ENCODE results near the gene TBCD.
"Not testable (repeated sequence)": the region's sequence is repeated elsewhere in the genome, so short reads cannot be mapped to it uniquely, and the experiment has no call there.

The TBCD gene

DNA sequence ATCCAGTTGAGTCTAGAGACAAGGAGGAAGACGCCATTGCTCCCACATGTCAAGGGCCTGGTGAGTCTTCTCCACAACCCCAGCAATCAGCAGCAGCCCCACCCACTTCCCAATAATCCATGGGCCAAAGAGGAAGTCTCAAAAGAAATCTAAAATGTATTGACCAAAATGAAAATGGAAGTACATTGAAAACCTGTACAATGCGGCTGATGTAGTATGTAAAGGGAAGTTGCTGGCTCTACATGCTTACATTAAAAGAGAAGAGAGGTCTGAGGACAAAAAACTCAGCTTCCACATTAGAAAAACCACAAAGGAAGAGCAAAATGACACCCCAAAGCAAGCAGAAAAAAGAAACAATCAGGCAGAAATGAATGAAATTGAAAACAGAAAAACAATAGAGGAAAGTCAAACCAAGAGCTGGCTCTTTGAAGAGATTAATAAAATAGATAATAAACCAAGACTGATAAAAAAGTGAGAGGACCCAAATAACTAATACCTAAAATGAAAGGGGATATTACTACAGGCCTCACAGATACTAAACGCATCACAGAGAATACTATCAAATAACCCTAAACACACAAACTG, 227.0 kb downstream of the TBCD start:
- no peak for DNase-seq

DNA sequence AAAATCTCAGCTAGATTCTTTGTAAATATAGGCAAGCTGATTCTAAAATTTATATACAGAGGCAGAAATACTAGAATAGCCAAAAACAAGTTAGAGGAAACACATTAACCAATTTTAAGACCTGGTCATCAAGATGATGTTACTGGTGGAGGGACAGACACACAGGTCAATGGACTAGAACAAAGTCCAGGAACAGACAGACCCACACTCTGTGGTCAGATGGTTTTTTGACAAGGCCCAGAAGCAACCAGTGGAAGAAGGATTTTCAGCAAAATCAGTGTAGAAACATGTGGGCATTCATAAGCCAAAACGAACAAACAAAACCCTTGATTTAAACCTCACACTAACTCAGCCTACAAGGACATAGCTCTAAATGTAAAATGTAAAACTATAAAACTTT, 227.9 kb downstream of the TBCD start:
- no peak for DNase-seq

DNA sequence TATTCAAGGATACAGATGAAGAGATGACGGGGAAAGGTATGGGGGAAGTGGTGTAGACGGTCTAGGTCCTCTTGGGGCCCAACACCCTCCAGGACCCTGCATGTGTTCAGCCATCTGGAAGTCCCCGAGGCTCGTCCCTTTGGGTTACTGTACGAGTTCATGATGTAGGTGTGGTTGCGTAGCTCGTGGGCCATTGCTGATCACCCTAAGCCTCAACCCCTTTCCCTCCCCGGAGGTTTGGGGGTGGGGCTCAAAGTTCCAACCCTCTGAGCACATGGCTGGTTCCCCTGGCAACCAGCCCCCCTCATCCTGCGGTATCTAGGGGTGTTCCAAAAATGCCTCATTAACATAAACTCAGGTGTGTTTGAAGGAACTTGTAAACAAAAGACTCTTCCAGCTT, 228.8 kb downstream of the TBCD start:
- no peak for DNase-seq

DNA sequence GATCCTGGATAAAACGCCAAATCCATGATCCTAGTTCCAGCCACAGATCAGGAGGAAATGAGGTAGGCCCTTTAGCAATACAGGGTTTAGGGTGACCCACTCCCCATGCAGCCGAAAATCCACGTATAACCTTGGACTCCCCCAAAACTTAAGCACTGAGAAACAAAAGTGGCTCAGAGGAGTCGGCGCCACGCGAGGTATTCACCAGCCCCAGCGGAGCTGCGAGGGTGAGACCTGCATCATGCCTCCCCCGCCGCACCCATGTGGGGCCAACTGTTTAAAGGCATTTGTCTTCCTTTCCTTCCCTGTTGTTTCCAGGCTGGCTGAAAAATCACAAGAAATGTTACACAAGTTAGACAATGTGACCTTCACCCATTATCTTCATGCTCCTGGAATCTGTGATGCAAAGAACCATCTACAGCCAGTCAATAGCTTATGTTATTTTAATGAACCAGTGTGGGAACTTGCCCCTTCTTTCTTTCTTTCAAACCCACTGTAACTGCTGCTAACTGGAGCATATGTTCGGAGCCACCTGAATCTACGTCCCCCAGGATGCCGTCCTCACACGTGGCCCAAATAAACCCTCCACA, 229.4 kb downstream of the TBCD start:
- no peak for DNase-seq

DNA sequence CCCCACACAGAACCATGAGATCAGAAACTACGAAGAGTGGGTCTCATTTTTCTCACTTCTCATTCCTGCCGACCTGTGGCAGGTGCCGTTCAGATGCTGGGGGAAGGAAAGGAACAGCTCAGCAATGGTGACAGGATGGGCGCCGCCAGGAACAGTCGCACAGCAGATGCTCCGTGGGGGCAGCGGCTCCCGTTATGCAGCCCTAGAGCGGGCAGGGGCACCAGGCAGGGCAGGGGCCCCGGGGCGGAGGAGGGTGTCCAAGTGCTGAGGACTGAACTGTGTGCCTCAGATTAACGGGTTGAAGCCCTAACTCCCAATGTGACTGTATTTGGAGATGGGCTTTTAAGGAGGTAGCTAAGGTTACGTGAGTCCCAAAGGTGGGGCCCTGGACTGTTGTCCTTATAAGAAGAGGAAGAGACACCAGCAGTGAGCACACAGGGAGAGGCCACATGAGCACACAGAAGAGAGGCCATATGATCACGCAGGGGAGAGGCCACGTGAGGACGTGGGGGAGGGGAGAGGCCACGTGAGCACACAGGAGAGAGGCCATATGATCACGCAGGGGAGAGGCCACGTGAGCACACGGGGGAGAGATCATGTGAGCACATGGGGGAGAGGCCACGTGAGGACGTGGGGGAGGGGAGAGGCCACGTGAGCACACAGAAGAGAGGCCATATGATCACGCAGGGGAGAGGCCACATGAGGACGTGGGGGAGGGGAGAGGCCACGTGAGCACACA, 231.8 kb downstream of the TBCD start:
- no peak for DNase-seq

DNA sequence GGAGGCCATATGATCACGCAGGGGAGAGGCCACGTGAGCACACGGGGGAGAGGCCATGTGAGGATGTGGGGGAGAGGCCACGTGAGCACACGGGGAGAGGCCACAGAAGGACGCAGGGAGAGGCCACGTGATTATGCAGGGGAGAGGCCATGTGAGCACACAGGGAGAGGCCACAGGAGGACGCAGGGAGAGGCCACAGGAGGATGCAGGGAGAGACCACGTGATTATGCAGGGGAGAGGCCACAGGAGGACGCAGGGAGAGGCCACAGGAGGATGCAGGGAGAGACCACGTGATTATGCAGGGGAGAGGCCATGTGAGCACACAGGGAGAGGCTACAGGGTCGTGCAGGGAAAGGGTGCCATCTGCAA, 232.4 kb downstream of the TBCD start:
- not testable (repeated sequence) for DNase-seq

DNA sequence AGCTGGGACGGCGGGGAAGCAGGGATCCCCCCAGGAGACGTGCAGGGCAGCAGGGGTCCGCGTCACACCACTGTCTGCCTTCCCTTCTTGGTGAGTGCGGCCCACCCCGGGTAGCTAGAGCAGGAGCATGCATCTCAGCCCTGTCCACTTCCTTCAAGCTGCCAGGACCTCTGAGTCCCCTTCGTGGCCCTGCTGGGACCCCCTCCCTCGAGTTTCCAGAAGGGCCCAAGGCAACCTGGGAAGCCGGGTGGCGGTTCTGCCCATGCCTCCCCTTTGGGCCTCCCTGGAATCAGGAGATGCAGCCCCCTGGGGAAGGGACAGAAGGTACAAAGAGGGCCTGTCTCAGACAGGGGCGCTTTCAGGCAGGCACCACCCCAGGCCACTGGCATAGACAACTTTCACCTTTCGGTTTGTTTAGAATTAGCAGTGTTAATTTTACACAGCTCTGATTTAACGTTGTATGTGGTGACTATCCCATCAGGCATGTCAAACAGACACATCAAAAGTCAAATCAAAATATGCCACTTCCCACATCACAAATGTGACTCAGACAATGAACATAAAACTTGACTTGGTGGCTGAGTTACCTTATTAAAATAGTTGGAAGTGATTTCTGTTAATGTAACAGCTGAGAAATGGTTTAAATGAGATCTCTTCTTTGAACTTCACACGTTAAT, 233.0 kb downstream of the TBCD start:
- DNase-seq, result no peak

DNA sequence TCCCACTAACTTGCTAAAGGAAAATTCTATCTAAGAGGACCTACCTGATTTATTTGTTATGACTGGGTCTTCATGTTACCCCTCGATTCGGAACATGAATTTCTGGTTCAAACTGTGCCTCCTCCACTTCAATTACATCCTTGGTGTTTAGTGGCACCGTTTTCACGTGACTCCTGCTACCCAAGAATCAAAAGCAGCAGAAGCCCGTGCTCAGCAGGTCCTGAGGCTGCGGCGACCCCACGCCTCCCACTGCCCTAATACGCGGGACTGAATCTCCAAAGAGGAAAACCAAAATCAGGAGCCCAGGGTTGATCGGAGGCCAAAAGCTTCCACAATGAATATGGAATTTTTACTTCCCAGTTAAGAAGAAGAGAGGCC, 233.6 kb downstream of the TBCD start:
- no peak for DNase-seq

DNA sequence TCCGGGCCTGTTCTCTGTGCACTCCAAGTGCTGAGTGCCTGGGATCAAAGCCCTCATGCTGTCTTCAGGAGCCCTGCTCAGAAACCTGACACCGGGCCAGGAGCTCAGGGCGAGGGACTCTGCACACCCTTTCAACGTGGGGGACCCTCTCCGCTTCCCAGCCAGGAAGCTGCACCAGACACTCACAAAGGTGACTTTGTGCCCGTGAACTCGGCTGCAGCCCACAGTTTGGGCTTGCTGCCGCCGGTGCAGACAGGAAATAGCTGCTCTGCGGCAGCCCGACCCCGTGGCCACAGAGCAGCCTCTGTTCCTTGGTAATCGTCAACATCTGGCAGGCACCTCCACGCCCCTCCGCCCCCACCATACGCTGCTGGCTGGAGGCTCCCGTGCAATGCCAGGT, 234.1 kb downstream of the TBCD start:
- no peak for DNase-seq

DNA sequence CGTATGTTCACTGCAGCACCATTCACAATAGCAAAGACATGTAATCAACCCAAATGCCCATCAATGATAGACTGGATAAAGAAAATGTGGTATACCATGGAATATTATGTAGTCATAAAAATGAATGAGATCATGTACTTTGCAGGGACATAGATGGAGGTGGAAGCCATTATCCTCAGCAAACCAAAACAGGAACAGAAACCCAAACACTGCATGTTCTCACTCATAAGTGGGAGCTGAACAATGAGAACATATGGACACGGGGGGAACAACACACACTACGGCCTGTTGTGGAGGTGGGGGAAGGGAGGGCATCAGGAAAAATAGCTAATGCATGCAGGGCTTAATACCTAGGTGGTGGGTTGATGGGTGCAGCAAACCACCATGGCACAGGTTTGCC, 237.2 kb downstream of the TBCD start:
- DNase-seq, result not testable (repeated sequence)

DNA sequence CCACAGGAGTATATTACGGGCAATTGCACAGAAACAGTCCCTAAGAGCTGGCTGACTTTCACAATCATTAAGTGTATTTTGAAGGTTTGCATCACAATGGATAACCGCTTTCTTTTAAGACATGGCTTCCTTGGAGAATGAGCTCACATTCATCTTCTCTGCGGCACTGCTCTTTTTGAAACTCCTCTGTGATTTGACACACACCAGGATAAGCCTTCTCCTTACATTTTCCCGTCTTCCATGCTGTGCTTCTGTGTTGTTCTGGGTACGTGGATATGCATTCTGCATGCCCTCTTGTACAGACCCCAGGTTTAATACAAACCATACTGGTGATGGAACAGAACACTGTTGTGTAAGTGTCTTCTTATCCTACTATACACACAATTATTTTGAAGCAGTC, 238.0 kb downstream of the TBCD start:
- DNase-seq, result no peak

DNA sequence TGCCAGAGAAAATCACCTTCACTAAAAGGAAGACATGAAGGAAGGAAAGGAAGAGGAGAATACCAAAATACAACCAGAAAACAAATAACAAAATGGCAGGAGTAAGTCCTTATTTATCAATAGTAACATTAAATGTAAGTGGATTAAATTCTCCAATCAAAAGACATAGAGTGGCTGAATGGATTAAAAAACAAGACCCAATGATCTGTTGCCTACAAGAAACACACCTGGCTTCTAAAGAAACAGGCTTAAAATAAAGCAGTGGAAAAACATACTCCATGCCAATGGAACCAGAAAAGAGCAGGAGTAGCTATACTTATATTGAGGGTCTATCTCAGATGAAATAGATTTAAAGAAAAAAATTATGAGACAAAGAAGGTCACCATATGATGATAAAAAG, 241.1 kb downstream of the TBCD start:
- DNase-seq, result no peak
